Astrocyte (in vitro differentiated cells and primary cell): Measurements from ENCODE around the gene KCNQ1. TPM values are rescaled to one million over a fixed set of nuclear protein-coding genes. Genes with fewer than 3 reads are reported as not detected.
A peak's percentile ranks its signal among the peaks of the same experiment; 100 is the strongest.

Source experiments
- DNase-seq: peaks from one replicate; pipeline ENCODE4 v3.0.0-alpha.2; 2010; ENCODE audit warnings: low read depth
- FAIRE-seq: peaks from 2 replicates; lab custom pipeline; 2011; peaks lifted over from hg19 to GRCh38; lab: Jason Lieb, UNC
- H2AFZ ChIP-seq: 2 replicates; pipeline ENCODE4 v1.6.0; 2012; ENCODE audit warnings: low read depth, low read length, inconsistent platforms
- H3K27ac ChIP-seq: 2 replicates; pipeline ENCODE4 v1.5.1; 2011; ENCODE audit warnings: low read depth, low read length, inconsistent platforms
- H3K27me3 ChIP-seq: 2 replicates; pipeline ENCODE4 v1.6.0; 2011; ENCODE audit warnings: low read length, inconsistent platforms; ENCODE audit not compliant: insufficient read depth
- H3K36me3 ChIP-seq: 2 replicates; pipeline ENCODE4 v1.5.1; 2011; ENCODE audit warnings: low read length, inconsistent platforms; ENCODE audit not compliant: insufficient read depth
- H3K4me1 ChIP-seq: 2 replicates; pipeline ENCODE4 v1.5.1; 2011; ENCODE audit warnings: low read length, inconsistent platforms; ENCODE audit not compliant: insufficient read depth
- H3K4me2 ChIP-seq: 2 replicates; pipeline ENCODE4 v1.6.0; 2012; ENCODE audit warnings: low read length, inconsistent platforms
- H3K4me3 ChIP-seq: 2 replicates; pipeline ENCODE4 v1.5.1; 2011; ENCODE audit warnings: low read depth, mild to moderate bottlenecking, low read length, inconsistent platforms; ENCODE audit not compliant: insufficient read depth
- H3K79me2 ChIP-seq: 2 replicates; pipeline ENCODE4 v1.6.0; 2012; ENCODE audit warnings: mild to moderate bottlenecking, low read length, inconsistent platforms; ENCODE audit not compliant: insufficient read depth
- H3K9ac ChIP-seq: 2 replicates; pipeline ENCODE4 v1.6.0; 2012; ENCODE audit warnings: mild to moderate bottlenecking, low read length, inconsistent platforms
- H3K9me3 ChIP-seq: 2 replicates; pipeline ENCODE4 v1.5.1; 2012; ENCODE audit warnings: low read depth, mild to moderate bottlenecking, low read length, inconsistent platforms; ENCODE audit not compliant: insufficient read depth
- H4K20me1 ChIP-seq: 2 replicates; pipeline ENCODE4 v1.6.0; 2012; ENCODE audit warnings: low read length, inconsistent platforms; ENCODE audit not compliant: insufficient read depth
- H3K27ac Mint-ChIP-seq: one replicate; pipeline ENCODE4 v1.8.0; 2021; ENCODE audit warnings: mild to moderate bottlenecking, mixed read lengths; ENCODE audit not compliant: unreplicated experiment
- H3K27me3 Mint-ChIP-seq: one replicate; pipeline ENCODE4 v1.8.0; 2021; ENCODE audit warnings: low read depth, mixed read lengths; ENCODE audit not compliant: unreplicated experiment
- H3K36me3 Mint-ChIP-seq: one replicate; pipeline ENCODE4 v1.8.0; 2021; ENCODE audit warnings: low read depth, mixed read lengths; ENCODE audit not compliant: unreplicated experiment
- H3K4me1 Mint-ChIP-seq: one replicate; pipeline ENCODE4 v1.8.0; 2021; ENCODE audit warnings: low read depth, mixed read lengths; ENCODE audit not compliant: unreplicated experiment
- H3K4me3 Mint-ChIP-seq: one replicate; pipeline ENCODE4 v1.8.0; 2021; ENCODE audit warnings: mild to moderate bottlenecking, moderate library complexity, mixed read lengths; ENCODE audit not compliant: unreplicated experiment
- H3K9me3 Mint-ChIP-seq: one replicate; pipeline ENCODE4 v1.8.0; 2021; ENCODE audit warnings: mild to moderate bottlenecking, mixed read lengths; ENCODE audit not compliant: unreplicated experiment
- CTCF ChIP-seq: IDR thresholded peaks from 2 replicates; pipeline ENCODE4 v1.5.1; 2011; ENCODE audit warnings: low read depth, mild to moderate bottlenecking, inconsistent platforms, low read length, moderate library complexity; ENCODE audit not compliant: insufficient read depth
- EZH2 ChIP-seq: IDR thresholded peaks from 2 replicates; pipeline ENCODE4 v1.6.1; 2012; ENCODE audit warnings: mild to moderate bottlenecking, low read length, inconsistent platforms; ENCODE audit not compliant: insufficient read depth
- total RNA-seq: library from RNA; stranded (reverse); gene quantifications from 2 replicates; pipeline ENCODE4 v1.2.1, GENCODE V29; 2021

Gene KCNQ1
- total RNA-seq, 1 donor from 2014 or later: not detected

- Mint-ChIP-seq H3K9me3 (peaks cover 8% of the 10 kb centered on the region), H3K36me3 (peaks cover 2% of the 10 kb centered on the region), H3K4me1 (peaks cover 7% of the 10 kb centered on the region), H3K27me3 (peaks cover 30% of the 10 kb centered on the region), H3K27ac (no peak overlapping the region), H3K4me3 (no peak overlapping the region)
- H3K79me2 ChIP-seq: no peaks in the 10 kb centered on the region
- H3K4me3 ChIP-seq: no peak overlapping the region
- peaks cover 12% of the 10 kb centered on the region for H3K27me3 ChIP-seq
- H3K36me3 ChIP-seq: no peaks in the 10 kb centered on the region
- peaks cover under 1% of the 10 kb centered on the region for H4K20me1 ChIP-seq
- peaks cover 10% of the 10 kb centered on the region for H3K4me1 ChIP-seq
- no peak for DNase-seq
- FAIRE-seq: no peak
- H2AFZ ChIP-seq: no peak overlapping the region
- TF ChIP-seq EZH2 (no peak), CTCF (no peak)
- no peak overlapping the region for H3K9ac ChIP-seq
- H3K4me2 ChIP-seq: no peak overlapping the region
- no peak overlapping the region for H3K27ac ChIP-seq
- H3K9me3 ChIP-seq: no peaks in the 10 kb centered on the region
Measured at GRCh38 chr11:2767801-2768200, 323.0 kb downstream of the KCNQ1 start.

- H3K36me3 ChIP-seq: no peaks in the 10 kb centered on the region
- H3K36me3 Mint-ChIP-seq: peaks cover 2% of the 10 kb centered on the region
- H3K27ac ChIP-seq: peak overlapping the region; percentile 21
- peaks cover 5% of the 10 kb centered on the region for H4K20me1 ChIP-seq
- H3K4me2 ChIP-seq: peak overlapping the region; percentile 54
- peak overlapping the region; percentile 18 for H3K9ac ChIP-seq
- no peaks in the 10 kb centered on the region for H3K79me2 ChIP-seq
- peaks cover 10% of the 10 kb centered on the region for H3K4me1 ChIP-seq
- H3K27me3 ChIP-seq: peaks cover 21% of the 10 kb centered on the region
- H3K9me3 Mint-ChIP-seq: peaks cover 10% of the 10 kb centered on the region
- peaks cover 37% of the 10 kb centered on the region for H3K27me3 Mint-ChIP-seq
- no peak overlapping the region for H2AFZ ChIP-seq
- H3K4me3 ChIP-seq: no peak overlapping the region
- no peak overlapping the region for H3K27ac Mint-ChIP-seq
- peak; percentile 26 for FAIRE-seq
- DNase-seq: peak; percentile 78
- H3K4me1 Mint-ChIP-seq: peaks cover 9% of the 10 kb centered on the region
- no peak overlapping the region for H3K4me3 Mint-ChIP-seq
- no peaks in the 10 kb centered on the region for H3K9me3 ChIP-seq
- TF ChIP-seq EZH2 (no peak), CTCF (no peak)
Measured at GRCh38 chr11:2768471-2769408, 323.9 kb downstream of the KCNQ1 start.
